HepG2 (cell line): ENCODE results near the gene ALDH16A1.

Experiments used
- CTCF ChIP-seq: sonication (generic); formaldehyde crosslinking; IDR thresholded peaks from 2 replicates; pipeline ENCODE4 v1.5.0; 2020; ENCODE audit warnings: mild to moderate bottlenecking, missing genetic modification reagents, moderate library complexity
- KAT8 ChIP-seq: IDR thresholded peaks from 2 replicates; pipeline ENCODE4 v1.6.1; 2016; ENCODE audit warnings: missing genetic modification reagents, missing compliant biosample characterization
- MATR3 ChIP-seq: sonication (generic); formaldehyde crosslinking; IDR thresholded peaks from 2 replicates; pipeline ENCODE4 v1.4.0; 2020; ENCODE audit warnings: missing genetic modification reagents
- POLR2A ChIP-seq, 2 experiments: IDR thresholded peaks; 2 replicates each; pipeline ENCODE4 v1.6.1; 2011; ENCODE audit warnings: low read depth in 2 of 2, low read length in 2 of 2, mild to moderate bottlenecking in 1 of 2, moderate library complexity in 1 of 2; ENCODE audit not compliant: insufficient read depth in 1 of 2
- PRDM15 ChIP-seq: sonication (generic); formaldehyde crosslinking; IDR thresholded peaks from 2 replicates; pipeline ENCODE4 v1.4.0; 2020; ENCODE audit warnings: missing genetic modification reagents
- SALL2 ChIP-seq: sonication (generic); formaldehyde crosslinking; IDR thresholded peaks from 2 replicates; pipeline ENCODE4 v1.8.1; 2023; ENCODE audit warnings: mild to moderate bottlenecking, missing genetic modification reagents, inconsistent platforms
- SETDB1 ChIP-seq: sonication (generic); formaldehyde crosslinking; IDR thresholded peaks from 2 replicates; pipeline ENCODE4 v1.5.1; 2020; ENCODE audit warnings: missing genetic modification reagents, mild to moderate bottlenecking, borderline replicate concordance
- TEAD3 ChIP-seq: optimal IDR thresholded peaks from 2 replicates; pipeline ENCODE3; 2016; ENCODE audit warnings: borderline replicate concordance
- ZNF10 ChIP-seq: sonication (generic); formaldehyde crosslinking; IDR thresholded peaks from 2 replicates; pipeline ENCODE4 v1.4.0; 2020; ENCODE audit warnings: mild to moderate bottlenecking, low read depth, missing genetic modification reagents, borderline replicate concordance
- ZNF224 ChIP-seq: sonication (generic); formaldehyde crosslinking; IDR thresholded peaks from 2 replicates; pipeline ENCODE4 v1.5.0; 2020; ENCODE audit warnings: mild to moderate bottlenecking, missing genetic modification reagents
- ZNF30 ChIP-seq: sonication (generic); formaldehyde crosslinking; IDR thresholded peaks from 2 replicates; pipeline ENCODE4 v1.5.0; 2020; ENCODE audit warnings: mild to moderate bottlenecking, missing genetic modification reagents
- ZNF670 ChIP-seq: sonication (generic); formaldehyde crosslinking; IDR thresholded peaks from 2 replicates; pipeline ENCODE4 v1.8.0; 2022; ENCODE audit warnings: mild to moderate bottlenecking, missing genetic modification reagents, borderline replicate concordance
- ZNF724P ChIP-seq: sonication (generic); formaldehyde crosslinking; IDR thresholded peaks from 2 replicates; pipeline ENCODE4 v1.8.0; 2022; ENCODE audit warnings: missing genetic modification reagents, borderline replicate concordance
- ZNF776 ChIP-seq: sonication (generic); formaldehyde crosslinking; IDR thresholded peaks from 2 replicates; pipeline ENCODE4 v1.4.0; 2020; ENCODE audit warnings: mild to moderate bottlenecking, missing genetic modification reagents

GRCh38 chr19:49431330-49431749 is 21.7 kb upstream of the ALDH16A1 start:
- no peak for TF ChIP-seq ZNF670
- TF ChIP-seq PRDM15 (CRISPR knock-in tag) = no peak
- no peak for TF ChIP-seq CTCF (CRISPR knock-in tag)
- TF ChIP-seq POLR2A (IDR thresholded peaks at IDR 0.05; ENCODE audit: insufficient read depth in 1 of 2, low read depth in 2 of 2, low read length in 2 of 2) = no peak
- no peak for TF ChIP-seq KAT8
- no peak for TF ChIP-seq ZNF30
- no peak for TF ChIP-seq ZNF224 (CRISPR knock-in tag)
- TF ChIP-seq ZNF776 (CRISPR knock-in tag) = no peak
- TF ChIP-seq MATR3 = no peak
- TF ChIP-seq ZNF724P = no peak
- TF ChIP-seq ZNF10 (CRISPR knock-in tag) = no peak
- no peak for TF ChIP-seq SALL2 (CRISPR knock-in tag)
- no peak for TF ChIP-seq SETDB1
- TF ChIP-seq TEAD3 (CRISPR knock-in tag) = no peak
